Uterus (tissue), 2 donors: ENCODE results near the gene CNNM2.

ENCODE experiments used
- CTCF ChIP-seq, 4 experiments: fragments of 200-600 bp in 2 of 4; fragments of 450-650 bp in 2 of 4; sonication (generic) in 2 of 4; IDR thresholded peaks; one replicate each; pipeline ENCODE4 v1.5.1; 2016 to 2019; ENCODE audit warnings: antibody characterized with exemption in 4 of 4, mild to moderate bottlenecking in 2 of 4, moderate library complexity in 1 of 4
- POLR2A ChIP-seq, 2 donors: fragments of 450-650 bp; IDR thresholded peaks; one replicate each; pipeline ENCODE4 v1.6.1; 2016; ENCODE audit warnings: antibody characterized with exemption in 2 of 2, mild to moderate bottlenecking in 1 of 2, moderate library complexity in 1 of 2

- no peak for TF ChIP-seq POLR2A (IDR thresholded peaks at IDR 0.05)
- TF ChIP-seq CTCF (IDR thresholded peaks at IDR 0.05), result no peak
These were observed 737 bp downstream of the CNNM2 start for GRCh38 chr10:102918817-102919245.
